Measurements from ENCODE around the gene ATXN1.
A peak's percentile ranks its signal among the peaks of the same experiment; 100 is the strongest.
"Not testable (repeated sequence)": the region's sequence is repeated elsewhere in the genome, so short reads cannot be mapped to it uniquely, and the experiment has no call there.

ATXN1 gene

DNA sequence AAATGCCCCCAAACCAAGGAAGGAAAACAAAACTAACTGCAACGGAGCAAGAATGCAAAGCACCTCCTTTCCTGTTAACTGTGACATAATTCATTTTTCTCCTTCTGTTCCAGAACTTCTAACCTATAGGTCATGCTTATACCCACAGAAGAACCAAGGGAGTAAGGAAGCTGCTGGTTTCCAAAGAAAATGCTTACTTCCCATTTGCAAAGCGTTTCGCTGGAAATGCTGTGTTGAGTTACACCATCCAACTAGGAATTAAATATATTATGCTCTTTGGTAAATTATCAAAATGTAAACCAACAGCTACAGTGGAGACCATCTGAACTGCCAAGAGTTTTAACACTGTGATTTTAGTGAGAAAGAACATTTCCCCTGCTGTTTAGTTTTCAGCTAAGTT is 42.9 kb downstream of the ATXN1 start:
- ATAC-seq: no peak

DNA sequence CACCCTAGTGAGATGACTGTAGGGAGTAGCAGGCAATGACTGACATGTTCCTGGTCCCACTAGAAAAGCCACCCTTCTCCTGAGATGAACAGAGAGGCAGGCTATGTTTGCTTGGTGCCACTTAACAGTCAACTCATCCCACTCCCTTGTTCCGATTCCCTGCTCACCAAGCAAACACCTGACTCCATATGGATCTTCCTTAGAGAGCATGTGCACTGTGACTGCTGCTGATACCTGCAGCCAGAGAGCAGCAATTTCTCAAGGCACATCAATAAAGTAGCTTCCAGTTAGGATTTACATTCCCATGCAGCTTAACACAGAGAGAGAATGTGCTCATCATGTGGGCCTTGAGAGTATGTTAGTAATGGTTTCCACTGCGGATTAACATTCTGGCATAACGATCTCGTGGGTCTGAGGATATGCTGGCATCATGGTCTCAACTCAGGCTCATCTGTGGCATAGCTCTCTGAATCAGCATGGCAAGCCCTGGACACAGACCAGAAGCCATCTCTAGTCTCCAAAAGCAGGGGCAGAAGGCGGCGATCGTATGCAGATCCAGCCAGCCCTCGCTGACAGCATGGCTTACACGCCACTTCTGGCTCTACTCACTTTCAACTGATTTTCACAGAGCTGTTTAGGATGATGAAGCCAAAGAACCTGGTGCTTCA is 43.9 kb downstream of the ATXN1 start:
- ATAC-seq: no peak

DNA sequence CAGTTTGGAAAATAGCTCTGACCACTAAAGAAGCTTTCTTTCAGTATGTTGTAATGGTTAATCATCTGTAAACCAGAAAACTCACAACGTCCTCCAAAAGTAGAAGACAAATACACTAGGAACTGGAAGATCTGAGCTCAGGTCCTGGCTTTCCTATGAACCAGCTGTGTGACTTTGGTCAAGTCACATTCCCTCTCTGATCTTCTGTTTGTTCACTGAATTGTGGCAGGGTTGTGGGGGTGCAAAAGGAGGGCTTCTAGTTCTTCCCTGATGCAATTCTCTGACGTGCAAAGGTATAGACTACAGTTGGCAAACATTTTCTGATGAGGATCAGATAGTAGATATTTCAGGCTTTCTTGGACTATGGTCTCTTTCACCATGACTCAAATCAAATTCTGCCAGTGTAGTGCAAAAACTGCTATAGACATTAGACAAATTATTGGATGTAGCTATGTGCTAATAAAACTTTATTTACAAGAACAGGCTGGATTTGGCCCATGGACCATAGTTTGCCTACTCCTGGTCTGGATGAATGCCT is 44.9 kb downstream of the ATXN1 start:
- no peak for ATAC-seq

DNA sequence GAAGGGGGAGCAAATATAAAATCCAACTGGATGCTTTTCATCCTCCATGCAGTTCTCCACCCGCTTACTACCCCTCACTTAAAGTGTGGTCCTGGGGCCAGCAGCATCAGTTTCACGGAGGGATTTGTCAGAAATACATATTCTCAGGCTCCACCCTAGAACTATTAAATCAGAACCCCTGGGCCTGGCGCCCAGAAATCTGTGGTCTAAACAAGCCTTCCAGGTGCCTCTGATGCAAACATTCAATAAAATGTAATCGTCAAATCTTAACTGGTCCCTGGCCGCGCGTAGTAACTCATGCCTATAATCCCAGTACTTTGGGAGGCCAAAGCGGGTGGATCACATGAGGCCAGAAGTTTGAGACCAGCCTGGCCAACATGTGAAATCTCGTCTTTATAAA is 47.7 kb downstream of the ATXN1 start:
- ATAC-seq: no peak

DNA sequence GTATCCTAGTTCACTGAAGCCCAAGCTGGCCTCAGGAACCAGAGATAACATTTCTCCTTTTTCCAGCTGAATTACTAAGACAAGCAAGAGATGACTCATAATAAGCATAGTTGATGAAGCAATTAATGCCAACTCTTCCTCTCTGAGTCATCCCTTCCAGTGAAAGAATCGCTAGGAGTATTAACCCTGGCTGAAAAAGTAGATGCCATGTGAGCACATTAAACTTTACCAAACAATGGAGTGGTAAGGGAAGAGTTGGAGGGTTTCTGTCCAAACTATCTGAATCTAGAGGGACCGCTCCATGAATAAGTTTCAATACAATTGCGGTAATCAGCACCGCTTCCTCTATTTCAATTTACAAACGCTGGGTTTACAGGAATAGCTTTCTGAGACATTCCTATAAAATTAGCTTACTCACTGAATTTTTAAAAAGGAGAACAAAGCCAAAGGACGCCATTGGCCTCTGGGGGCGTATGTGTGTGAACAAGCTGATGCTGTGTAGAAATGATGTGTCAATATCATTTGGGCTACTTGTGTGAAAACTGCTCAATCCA is 48.3 kb downstream of the ATXN1 start:
- ATAC-seq: peak; percentile 47 to 52

DNA sequence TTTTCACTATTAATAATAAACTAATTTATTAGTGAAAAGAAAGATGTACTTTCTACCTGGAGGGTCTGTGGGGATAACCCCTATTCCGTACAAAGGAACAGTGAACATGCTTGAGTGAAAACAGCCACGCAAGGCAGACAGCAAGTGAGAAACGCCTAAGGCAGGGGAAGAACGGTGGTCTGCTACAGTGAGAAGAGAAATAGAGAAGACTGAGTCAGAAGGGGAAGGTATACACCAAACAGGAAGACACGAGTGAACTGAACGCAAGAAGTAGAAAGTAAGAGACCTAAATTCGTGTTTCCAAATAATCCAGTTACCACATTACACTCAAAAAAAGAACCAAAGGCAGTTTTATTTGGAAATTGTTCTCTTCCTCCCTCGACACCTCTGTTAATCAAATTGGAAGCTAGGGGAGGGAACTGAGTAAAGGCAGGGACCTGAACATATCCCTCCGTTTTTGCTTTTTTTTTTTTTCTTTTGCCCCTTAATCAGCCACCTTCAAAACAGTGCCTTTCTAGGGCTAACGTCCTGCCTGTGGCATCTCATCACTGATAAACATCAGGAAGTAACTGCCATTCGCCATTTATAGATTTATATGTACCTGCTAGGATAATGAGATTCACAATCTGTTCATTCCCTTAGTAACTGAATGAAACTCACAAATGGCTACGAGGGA is 48.9 kb downstream of the ATXN1 start:
- ATAC-seq: peak; percentile 89 to 91

DNA sequence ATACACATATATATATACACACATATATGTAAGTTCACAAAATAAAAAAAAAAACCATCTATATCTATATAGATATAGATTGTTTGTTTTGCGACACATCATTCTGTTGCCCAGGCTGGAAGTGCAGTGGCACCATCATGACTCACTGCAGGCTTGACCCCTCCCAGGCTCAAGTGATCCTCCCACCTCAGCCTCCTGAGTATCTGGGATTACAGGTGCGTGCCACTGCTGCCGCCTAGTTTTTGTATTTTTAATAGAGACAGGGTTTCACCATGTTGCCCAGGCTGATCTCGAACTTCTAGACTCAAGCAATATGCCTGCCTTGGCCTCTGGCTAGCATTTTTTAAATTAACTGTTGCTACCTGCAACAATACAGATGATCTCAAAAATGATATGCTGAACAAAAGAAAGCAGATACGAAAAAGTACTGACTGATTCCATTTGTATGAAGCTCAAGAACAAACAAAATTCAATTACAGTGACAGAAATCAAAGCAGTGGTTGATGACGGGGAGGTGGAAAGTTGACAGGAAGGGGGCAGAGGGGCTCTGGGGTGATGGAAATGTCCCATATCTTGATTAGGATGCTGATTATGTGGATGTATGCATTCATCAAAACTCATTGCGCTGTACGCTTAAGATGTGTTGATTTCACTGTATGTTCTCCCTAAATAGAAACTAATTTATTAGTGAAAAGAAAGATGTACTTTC is 49.6 kb downstream of the ATXN1 start:
- ATAC-seq: peak; percentile 11 to 17

DNA sequence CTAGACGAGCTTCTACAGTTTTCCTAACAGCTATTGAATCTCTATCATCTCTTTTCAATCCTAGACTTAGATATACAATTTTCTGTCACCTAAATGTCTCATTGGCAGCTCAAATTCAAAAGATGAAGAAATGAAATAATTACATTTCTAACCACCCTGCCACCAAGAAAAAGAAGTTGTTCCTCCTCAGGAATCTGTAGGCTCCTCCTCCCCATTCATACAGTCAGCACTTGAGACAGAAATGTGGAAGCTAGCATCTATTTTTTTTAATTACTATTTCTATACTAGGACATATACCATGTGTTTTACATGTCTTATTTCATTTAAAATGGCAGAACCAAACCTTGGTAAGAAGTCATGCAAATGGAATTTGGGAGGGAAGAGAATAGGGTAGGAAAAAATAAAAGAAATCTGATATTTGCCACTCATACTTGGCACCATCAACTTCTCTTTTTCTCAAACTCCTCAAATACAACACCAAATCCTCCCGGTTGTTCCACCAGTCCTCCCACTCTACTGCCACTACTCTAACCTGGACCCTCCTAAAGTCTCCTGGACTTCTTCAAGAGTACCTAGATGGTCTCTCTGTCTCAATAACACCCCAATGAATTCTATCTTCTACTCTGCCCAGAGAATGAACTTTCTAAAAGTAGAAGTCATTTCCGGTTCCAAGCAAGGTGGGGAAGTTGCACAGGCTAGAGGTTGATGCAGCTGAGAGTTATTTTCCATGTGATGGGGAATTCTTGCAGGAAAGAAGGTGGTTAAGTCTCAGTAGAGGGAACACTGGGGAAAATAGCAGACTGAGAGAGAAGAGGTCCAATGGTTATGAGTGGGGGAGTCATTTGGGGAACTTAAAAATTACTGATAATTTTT is 54.1 kb downstream of the ATXN1 start:
- no peak for ATAC-seq

DNA sequence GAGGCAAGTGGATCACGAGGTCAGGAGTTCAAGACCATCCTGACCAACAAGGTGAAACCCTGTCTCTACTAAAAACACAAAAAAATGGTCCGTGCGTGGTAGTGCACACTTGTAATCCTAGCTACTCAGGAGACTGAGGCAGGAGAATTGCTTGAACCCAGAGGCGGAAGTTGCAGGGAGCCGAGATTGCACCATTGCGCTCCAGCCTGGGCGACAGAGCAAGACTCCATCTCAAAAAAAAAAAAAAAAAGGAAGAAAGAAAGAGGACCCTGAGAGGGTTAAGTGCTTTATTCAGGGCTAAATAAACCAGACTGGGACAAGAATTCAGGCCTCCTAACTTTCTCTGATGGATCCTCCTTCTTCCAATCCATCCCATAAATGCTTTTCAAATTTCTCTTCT is 54.8 kb downstream of the ATXN1 start:
- not testable (repeated sequence) for ATAC-seq

DNA sequence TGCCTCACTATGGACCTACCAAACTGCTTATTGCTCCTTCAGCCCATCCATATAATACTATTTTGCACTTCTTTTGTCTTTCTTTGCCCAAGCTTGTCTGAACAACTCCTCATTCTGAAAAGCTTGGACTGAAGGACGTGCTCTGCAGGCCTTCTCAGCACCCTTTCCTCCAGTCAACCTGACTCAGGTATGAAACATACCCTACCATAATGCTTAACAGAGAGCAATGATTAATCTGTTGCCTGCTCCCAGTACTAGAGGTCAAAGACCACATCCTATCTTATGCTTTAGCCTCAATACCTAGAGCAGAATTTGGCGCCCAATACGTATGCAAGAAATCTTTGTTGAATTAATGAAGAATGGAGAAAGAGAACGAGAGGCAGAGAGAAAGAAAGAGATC is 55.2 kb downstream of the ATXN1 start:
- ATAC-seq: peak in 1 of 2 donors; percentile 51

DNA sequence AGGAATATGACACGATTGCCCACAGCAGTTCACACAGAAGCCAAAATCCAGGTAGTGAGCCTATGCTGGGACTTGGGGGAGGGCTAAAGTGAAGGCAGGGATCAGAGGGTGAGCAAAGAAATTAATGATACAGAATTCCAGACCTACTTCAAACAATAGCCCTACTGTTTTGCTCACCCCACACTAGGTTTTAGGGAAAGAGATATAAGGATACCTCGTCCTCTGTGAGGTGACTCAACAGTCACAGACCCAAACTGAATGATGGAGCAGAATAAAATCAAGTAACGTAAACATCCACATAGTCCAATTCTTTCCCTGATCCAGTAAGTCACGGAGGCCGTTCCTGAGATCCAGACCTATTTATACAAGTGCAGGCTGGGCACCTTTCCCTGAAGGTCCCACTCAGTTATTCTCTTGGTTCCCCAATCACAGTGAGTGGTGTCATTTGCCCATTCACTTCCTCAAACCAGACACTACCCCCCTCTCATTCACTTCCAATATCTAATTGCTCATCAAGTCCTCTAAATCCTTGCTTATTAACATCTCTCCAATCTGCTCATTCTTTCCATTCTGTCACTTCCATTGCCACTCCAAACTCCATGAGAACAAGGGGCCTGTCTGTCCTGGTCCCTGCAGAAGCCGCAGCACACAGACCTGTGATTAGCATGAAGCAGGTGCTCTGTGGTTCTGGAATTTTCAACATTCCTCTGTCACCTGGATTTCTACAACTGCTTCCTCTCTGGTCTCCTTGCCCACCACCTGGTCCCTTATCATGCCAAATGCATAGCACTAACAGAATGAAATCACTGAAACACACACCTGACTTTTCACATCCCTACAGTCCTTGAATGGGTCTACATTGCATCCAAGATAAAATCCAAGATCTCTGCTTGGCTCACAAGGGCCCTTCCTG is 55.9 kb downstream of the ATXN1 start:
- ATAC-seq: no peak

DNA sequence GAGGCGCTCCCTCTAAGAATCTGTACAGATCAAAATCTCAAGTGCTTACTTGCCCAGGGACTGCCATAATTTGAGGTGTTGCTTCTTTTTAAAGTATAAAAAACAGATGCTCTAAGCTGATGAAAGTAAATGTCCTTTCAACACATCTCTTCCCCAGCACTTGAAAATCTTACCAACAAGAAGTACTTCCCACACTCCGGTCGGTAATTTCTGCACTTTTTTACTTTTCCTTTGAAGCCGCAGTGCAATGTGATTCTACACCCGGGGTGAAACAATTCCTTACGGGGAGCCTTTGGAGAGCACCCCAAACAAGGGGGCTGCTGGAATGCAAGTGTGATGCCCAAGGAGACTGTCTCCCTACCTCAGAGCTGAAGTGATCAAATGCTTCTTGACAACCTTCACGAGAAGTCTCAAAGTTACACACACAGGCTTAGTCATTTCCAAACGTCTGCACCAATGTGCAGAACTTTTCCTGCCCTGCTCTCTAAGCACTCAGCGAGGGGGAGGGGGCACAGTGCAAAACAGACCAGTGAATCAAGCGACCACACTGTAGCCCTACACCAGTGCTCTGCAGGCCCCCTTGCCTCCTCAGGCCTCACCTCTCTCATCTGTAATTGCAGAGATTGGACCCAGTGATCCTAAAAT is 56.7 kb downstream of the ATXN1 start:
- peak; percentile 87 to 89 for ATAC-seq

DNA sequence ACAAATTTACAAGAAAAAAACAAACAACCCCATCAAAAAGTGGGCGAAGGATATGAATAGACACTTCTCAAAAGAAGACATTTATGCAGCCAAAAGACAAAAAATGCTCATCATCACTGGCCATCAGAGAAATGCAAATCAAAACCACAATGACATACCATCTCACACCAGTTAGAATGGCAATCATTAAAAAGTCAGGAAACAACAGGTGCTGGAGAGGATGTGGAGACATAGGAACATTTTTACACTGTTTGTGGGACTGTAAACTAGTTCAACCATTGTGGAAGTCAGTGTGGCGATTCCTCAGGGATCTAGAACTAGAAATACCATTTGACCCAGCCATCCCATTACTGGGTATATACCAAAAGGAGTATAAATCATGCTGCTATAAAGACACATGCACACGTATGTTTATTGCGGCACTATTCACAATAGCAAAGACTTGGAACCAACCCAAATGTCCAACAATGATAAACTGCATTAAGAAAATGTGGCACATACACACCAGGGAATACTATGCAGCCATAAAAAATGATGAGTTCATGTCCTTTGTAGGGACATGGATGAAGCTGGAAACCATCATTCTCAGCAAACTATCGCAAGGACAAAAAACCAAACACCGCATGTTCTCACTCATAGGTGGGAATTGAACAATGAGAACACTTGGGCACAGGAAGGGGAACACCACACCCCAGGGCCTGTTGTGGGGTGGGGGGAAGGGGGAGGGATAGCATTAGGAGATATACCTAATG is 58.5 kb downstream of the ATXN1 start:
- ATAC-seq: not testable (repeated sequence)

DNA sequence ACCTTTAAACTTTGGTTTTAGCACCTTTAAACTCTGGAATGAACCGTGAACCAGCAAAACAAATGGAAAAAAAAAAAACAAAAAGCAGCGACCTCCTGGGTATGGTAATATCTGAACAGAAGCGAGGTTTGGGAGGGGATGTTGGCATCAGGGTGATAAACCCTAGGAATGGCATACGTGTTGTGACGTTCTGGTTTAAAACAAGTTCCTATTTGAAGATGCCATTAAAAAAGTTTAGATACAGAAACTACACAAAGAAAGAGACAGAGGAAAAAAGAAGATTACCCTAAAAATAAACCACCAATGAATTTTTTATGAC is 60.4 kb downstream of the ATXN1 start:
- no peak for ATAC-seq

DNA sequence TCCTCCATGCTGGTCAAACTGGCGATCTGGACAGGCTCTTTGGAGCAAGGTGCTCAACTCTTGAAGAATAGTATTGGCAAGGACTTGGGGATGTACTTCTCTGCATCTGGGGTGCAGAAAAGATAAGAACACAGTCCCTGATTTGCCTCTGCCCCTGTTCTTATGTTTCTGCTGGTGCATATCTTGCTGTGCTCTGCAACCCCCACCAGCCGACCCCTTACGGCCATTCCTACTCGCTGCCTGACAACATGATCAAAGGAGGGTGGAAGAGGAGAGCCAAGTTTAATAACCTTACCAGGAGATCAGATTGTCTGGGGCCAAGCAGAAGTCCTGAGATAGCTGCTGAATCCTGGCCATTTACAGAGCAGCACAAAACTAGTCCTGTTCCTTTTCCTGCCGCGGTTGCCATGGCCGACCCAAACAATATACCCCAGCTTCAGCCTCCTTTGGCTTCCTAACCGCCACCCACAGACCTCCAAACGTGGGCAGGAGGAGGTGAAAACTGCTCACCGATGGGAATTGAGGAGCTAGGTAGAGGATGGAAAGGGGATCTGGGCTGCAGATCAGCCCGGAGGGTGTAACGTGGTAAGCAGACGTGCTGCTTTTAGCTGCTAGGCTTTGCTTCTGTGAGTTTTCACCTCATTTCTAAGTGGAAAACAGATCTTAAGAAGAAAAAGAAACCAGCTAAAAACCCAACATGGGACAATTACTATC is 60.9 kb downstream of the ATXN1 start:
- ATAC-seq: no peak

DNA sequence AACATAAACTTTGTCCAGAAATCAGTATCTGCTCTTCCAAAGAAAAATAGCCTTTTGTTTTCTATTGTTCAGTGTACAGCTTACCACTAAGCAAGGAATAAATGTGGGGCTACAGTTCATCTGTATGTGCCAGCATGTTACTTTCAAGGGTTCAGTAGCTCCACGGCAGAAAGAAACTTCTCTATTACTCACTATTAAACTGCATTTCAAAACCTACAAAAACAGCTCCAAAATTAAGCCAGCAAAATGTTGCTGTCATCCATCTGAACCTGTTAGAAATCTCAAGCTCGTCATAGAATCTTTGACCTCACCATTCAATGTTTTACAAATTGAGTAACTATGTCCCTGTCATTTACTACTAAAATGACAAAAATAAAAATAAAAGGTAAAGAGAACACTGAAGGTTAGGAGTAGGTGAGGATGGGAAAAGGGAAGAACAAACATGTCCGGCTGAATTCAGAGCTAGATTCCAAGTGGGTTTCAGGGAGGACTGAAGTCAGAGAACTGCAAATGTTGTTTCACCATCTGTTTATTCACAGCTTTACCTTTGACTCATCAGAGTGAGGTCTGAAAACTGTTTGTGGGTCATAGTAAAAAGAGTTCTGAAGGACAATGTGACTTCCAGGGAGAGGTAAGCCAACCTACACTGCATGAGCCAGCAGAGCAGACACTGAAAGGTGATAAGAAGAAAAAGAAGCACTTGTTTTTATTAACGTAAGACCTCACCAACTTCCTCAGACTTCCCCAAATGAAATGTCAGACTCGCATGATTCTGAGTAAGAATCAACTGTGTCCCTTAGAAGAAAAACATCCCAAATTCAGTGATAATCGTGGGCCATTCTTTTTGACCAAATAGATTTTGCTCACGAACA is 62.0 kb downstream of the ATXN1 start:
- peak; percentile 68 to 69 for ATAC-seq

DNA sequence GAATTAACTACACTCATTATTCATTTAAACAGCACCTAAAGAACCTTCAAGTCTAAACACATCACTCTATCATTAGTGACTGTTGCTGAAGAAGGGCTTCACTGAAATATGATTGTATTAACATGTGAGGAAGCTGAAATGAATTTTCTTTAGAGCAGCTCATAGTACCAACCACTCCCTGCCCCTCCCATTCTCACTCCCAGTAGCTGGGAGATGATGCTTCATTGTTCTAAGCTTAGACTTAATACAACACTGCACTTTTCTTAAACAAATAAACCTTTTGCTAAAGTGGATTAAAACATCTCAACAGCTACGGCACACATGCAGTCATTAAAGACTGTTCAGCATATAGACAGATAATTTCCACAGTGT is 63.1 kb downstream of the ATXN1 start:
- ATAC-seq: peak; percentile 12 to 17

DNA sequence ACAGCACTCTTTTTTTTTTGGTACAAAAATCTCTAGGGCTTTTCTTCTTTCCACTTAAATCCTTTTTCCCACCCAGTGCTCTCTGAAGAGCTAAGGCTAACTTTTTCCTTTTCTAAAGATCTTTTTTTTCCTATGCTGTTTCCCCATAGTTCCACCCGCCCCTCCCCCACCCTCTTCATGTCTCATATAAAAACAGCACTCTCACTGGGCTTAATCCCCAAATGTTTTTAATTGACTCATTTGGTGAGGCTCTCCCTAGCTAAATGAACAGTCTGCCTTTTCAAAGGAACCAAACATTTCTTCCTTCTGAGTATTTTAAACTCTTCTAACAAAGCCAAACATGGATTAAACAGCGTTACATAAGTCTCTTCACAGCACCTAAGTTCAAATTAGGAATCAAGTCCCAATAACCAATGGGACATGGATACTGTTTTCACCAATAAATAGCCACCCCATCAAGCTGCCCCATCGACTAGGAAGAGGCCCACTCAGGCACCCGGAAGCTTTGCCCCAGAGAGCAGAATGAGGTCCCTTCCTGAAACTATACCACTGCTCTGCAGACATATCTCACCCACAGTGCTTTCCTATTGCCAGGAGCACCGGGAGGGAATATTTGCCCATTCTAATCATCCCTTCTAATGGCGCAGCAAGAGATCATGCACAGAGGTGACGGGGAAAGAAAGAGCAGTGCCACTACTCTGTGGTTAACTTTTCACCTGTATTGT is 63.7 kb downstream of the ATXN1 start:
- ATAC-seq: no peak
